A549 (cell line): ENCODE measurements around the gene MARCO. TPM values are rescaled to one million over a fixed set of nuclear protein-coding genes. Genes with fewer than 3 reads are reported as not detected.
A peak's percentile ranks its signal among the peaks of the same experiment; 100 is the strongest.

Source experiments
- ATAC-seq, 2 experiments: fragments of 200-7000 bp in 1 of 2; fragments of >200 bp in 1 of 2; cut with Nextera tagmentation in 1 of 2; cut with Tn5 transposase in 1 of 2; 3 replicates each; pipeline versions ENCODE4 v1.8.0 to v1.9.1; 2018 to 2020; ENCODE audit warnings: mild to moderate bottlenecking in 1 of 2, moderate library complexity in 1 of 2
- CTCF ChIA-PET: fragments of 300-600 bp; sonication (Branson Sonifier 250); formaldehyde crosslinking; extraction: SDS; loops from one replicate; lab custom pipeline; 2021; ENCODE audit warnings: antibody characterized with exemption, inconsistent platforms; lab: Yijun Ruan, JAX
- POLR2A ChIA-PET: fragments of 350-600 bp; formaldehyde crosslinking; extraction: SDS; loops from one replicate; lab custom pipeline; 2021; ENCODE audit warnings: antibody characterized with exemption, inconsistent platforms; lab: Yijun Ruan, JAX
- DNase-seq, 2 experiments: peaks; one replicate each; pipeline versions ENCODE4 v3.0.0 to v3.0.0-alpha.2; 2011 to 2016; ENCODE audit warnings: low read depth in 1 of 2, low spot score in 1 of 2
- FAIRE-seq: peaks from 2 replicates; lab custom pipeline; 2011; peaks lifted over from hg19 to GRCh38; lab: Jason Lieb, UNC
- H3K27ac ChIP-seq, 2 experiments: fragments of >200 bp; sonication (Bioruptor Twin); formaldehyde crosslinking; 3 replicates each; pipeline ENCODE4 v1.5.1; 2016 to 2017
- H3K4me1 ChIP-seq: fragments of >200 bp; sonication (Bioruptor Twin); formaldehyde crosslinking; 3 replicates; pipeline ENCODE4 v1.6.1; 2016
- H3K4me2 ChIP-seq: fragments of >200 bp; sonication (Bioruptor Twin); formaldehyde crosslinking; 3 replicates; pipeline ENCODE4 v1.6.1; 2016
- H3K4me3 ChIP-seq: fragments of >200 bp; sonication (Bioruptor Twin); formaldehyde crosslinking; 3 replicates; pipeline ENCODE4 v1.5.1; 2016
- H3K9me3 ChIP-seq: fragments of >200 bp; sonication (Bioruptor Twin); formaldehyde crosslinking; 3 replicates; pipeline ENCODE4 v1.6.1; 2016
- E2F6 ChIP-seq: IDR thresholded peaks from 2 replicates; pipeline ENCODE4 v1.6.1; 2012; ENCODE audit warnings: low read depth, borderline replicate concordance
- ELK1 ChIP-seq: fragments of 150-350 bp; IDR thresholded peaks from 2 replicates; pipeline ENCODE4 v1.6.1; 2014; ENCODE audit warnings: low read depth, mild to moderate bottlenecking, low read length
- FOSB ChIP-seq: fragments of 250-450 bp; sonication (Bioruptor Pico); IDR thresholded peaks from 2 replicates; pipeline ENCODE4 v1.5.0; 2020; ENCODE audit warnings: mild to moderate bottlenecking, moderate library complexity
- FOSL2 ChIP-seq, 2 experiments: fragments of 450-650 bp in 1 of 2; fragments of >200 bp in 1 of 2; sonication (Bioruptor Twin) in 1 of 2; formaldehyde crosslinking; IDR thresholded peaks; 2 replicates each; pipeline versions ENCODE4 v1.5.0 to v1.6.1; 2016 to 2020; ENCODE audit warnings: mild to moderate bottlenecking in 1 of 2, moderate library complexity in 1 of 2
- FOXS1 ChIP-seq: fragments of 250-450 bp; sonication (Bioruptor Pico); IDR thresholded peaks from 2 replicates; pipeline ENCODE4 v1.5.0; 2020; ENCODE audit warnings: mild to moderate bottlenecking, moderate library complexity
- HDAC2 ChIP-seq: fragments of 200-600 bp; sonication (generic); IDR thresholded peaks from 2 replicates; pipeline ENCODE4 v1.6.1; 2016
- HEYL ChIP-seq: fragments of 250-450 bp; sonication (Bioruptor Pico); IDR thresholded peaks from 2 replicates; pipeline ENCODE4 v1.8.0; 2021; ENCODE audit warnings: mild to moderate bottlenecking, moderate library complexity
- HOXA7 ChIP-seq: fragments of 250-450 bp; sonication (Bioruptor Pico); IDR thresholded peaks from 2 replicates; pipeline ENCODE4 v1.5.0; 2020; ENCODE audit warnings: mild to moderate bottlenecking, moderate library complexity
- KDM1A ChIP-seq: fragments of 200-600 bp; sonication (generic); IDR thresholded peaks from 2 replicates; pipeline ENCODE4 v1.6.1; 2016; ENCODE audit warnings: low read depth, mild to moderate bottlenecking
- KDM5A ChIP-seq: fragments of 200-600 bp; sonication (generic); IDR thresholded peaks from 2 replicates; pipeline ENCODE4 v1.6.1; 2016; ENCODE audit warnings: antibody characterized with exemption, mild to moderate bottlenecking
- MAZ ChIP-seq: fragments of 150-350 bp; IDR thresholded peaks from 2 replicates; pipeline ENCODE4 v1.6.1; 2014; ENCODE audit warnings: antibody characterized with exemption, low read depth, low read length, borderline replicate concordance
- MYC ChIP-seq: IDR thresholded peaks from 2 replicates; pipeline ENCODE4 v1.6.1; 2012; ENCODE audit warnings: mild to moderate bottlenecking, inconsistent platforms, low read length, improper control_type of control experiment, borderline replicate concordance
- NR3C1 ChIP-seq: fragments of >200 bp; sonication (Bioruptor Twin); formaldehyde crosslinking; IDR thresholded peaks from 3 replicates; pipeline ENCODE4 v1.6.1; 2017
- POLR2A ChIP-seq: IDR thresholded peaks from 2 replicates; pipeline ENCODE4 v1.6.1; 2012; ENCODE audit warnings: mild to moderate bottlenecking, low read length
- RARB ChIP-seq: fragments of 250-450 bp; sonication (Bioruptor Pico); IDR thresholded peaks from 2 replicates; pipeline ENCODE4 v1.8.0; 2021; ENCODE audit warnings: mild to moderate bottlenecking, moderate library complexity
- RCOR1 ChIP-seq: fragments of 150-350 bp; IDR thresholded peaks from 2 replicates; pipeline ENCODE4 v1.6.1; 2014; ENCODE audit warnings: antibody characterized with exemption, low read length, low read depth
- RFX5 ChIP-seq: fragments of 450-650 bp; IDR thresholded peaks from 2 replicates; pipeline ENCODE4 v1.7.1; 2014; ENCODE audit warnings: antibody characterized with exemption, mild to moderate bottlenecking, moderate library complexity
- USF2 ChIP-seq: fragments of 450-650 bp; IDR thresholded peaks from 2 replicates; pipeline ENCODE4 v1.6.1; 2014; ENCODE audit warnings: antibody characterized with exemption
- ZC3H11A ChIP-seq: fragments of 450-650 bp; IDR thresholded peaks from 2 replicates; pipeline ENCODE4 v1.6.1; 2014; ENCODE audit warnings: antibody characterized with exemption, mild to moderate bottlenecking
- WGBS: methylation state at CpG from one replicate; pipeline ENCODE4 v1.1.6; 2017; ENCODE audit errors: missing lambda C conversion rate; 5-methylcytosine and 5-hydroxymethylcytosine counted together
- polyA plus RNA-seq, 4 experiments: library from polyadenylated mRNA; depleted of rRNA in 3 of 4; stranded (reverse); fragments of >200 nt; fragmentation: RNase III in 1 of 4; extraction: RNeasy Plus Mini Kit Qiagen cat#74134 plus additional on column Dnase treatment in 1 of 4; gene quantifications; 2 replicates in 3 of 4; 3 replicates in 1 of 4; pipeline ENCODE4 v1.2.3, GENCODE V29; 2011 to 2017

The MARCO gene
- polyA plus RNA-seq, 2 of the 4 experiments (the other 2 are of a cell fraction), result 0.05 TPM; not detected in 1

GRCh38 chr2:118913803-118914645, 28.0 kb upstream of the MARCO start:
- Histone ChIP-seq H3K27ac (no peak overlapping the region), H3K4me2 (no peak overlapping the region), H3K9me3 (no peaks in the 10 kb centered on the region), H3K4me1 (no peaks in the 10 kb centered on the region), H3K4me3 (no peak overlapping the region)
- ChIA-PET CTCF (interaction anchor here (1.4 kb wide), 1 partner anchor 32 kb away, joined by 4 read pairs; no protein-coding TSS in a partner anchor), POLR2A (no interaction called here)
- FAIRE-seq (no peak), ATAC-seq (peak in 1 of 2 experiments; percentile 64; a peak in 2 of 6 replicates), DNase-seq (peak; percentile 2 to 25)
- 2% methylated on average over 3 of the region's 3 CpGs for WGBS
- TF ChIP-seq FOSB (CRISPR knock-in tag) (no peak), MAZ (no peak)

DNA sequence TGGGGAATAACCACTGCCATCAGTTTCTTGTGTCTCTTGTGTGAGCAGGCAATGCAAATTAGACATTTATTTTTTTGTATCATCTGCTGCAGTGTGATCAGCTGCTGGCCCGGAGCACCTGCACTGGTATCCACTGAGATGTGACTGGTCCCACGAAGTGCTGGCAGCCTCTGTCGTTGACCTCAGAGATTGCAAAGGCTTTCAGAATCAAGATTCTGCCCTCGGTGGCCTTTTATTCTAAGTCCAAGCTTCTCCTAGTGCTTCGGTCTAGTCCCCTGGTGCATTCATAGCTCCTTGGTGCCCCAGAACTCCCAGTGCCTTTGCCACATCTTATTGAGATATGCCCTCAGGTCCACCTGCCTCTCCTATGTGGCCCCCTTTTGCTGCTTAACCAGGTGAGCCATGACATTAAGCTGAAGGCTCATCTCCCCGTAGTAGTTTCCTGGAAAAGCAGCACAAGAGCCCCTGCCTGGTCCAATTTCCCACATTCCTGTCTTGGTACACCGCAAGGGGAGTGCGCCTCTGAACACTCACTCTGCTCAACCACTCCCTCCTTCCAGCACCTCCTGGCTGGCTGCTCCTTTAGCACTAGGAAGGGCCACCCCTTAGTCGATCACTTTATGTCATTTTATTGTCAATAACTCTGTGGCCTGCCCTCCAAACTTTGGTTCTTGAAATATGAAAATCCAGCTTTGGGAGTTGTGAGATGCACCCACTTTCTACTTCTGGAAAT, 27.1 kb upstream of the MARCO start:
- ChIA-PET POLR2A (no interaction called here), CTCF (no interaction called here)

DNA sequence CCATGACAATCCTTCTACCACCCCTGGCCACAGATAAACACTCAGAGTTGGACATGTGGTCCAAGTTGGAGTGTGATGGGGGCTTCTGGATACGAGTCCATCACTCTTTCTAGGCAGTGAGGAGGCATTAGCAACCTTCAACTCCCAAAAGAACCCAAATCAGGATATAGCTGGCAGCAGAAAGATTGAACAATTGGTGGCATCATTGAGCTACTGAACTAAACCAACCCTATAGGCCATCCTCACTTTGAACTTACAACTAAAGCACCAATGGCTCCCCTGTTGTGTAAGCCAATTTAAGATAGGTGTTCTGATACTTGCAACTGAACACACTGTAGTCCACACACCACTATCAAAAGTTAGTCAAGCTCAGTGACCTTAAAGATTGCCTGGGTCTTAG, 24.0 kb upstream of the MARCO start:
- Histone ChIP-seq H3K4me3 (no peak overlapping the region), H3K27ac (no peak overlapping the region), H3K4me2 (no peak overlapping the region), H3K4me1 (no peaks in the 10 kb centered on the region), H3K9me3 (no peaks in the 10 kb centered on the region)
- WGBS, result 0% methylated on average over 1 of the region's 1 CpG
- ATAC-seq (no peak), DNase-seq (no peak), FAIRE-seq (no peak)
- ChIA-PET CTCF (interaction anchor here (1.4 kb wide), 1 partner anchor 35 kb away, joined by 8 read pairs; no protein-coding TSS in a partner anchor), POLR2A (no interaction called here)
- TF ChIP-seq HEYL (CRISPR knock-in tag), result no peak
- no peak for TF ChIP-seq ELK1
- no peak for TF ChIP-seq KDM1A
- TF ChIP-seq FOSL2 (IDR thresholded peaks at IDR 0.05), result no peak
- no peak for TF ChIP-seq FOSL2 (CRISPR knock-in tag; IDR thresholded peaks at IDR 0.05)
- no peak for TF ChIP-seq ZC3H11A
- TF ChIP-seq FOSB (CRISPR knock-in tag), result no peak
- TF ChIP-seq FOXS1, result no peak
- TF ChIP-seq KDM5A, result no peak

More for the DNA sequence above, 27.1 kb upstream of the MARCO start:
- Histone ChIP-seq H3K9me3 (no peaks in the 10 kb centered on the region), H3K4me2 (no peak overlapping the region), H3K4me1 (no peaks in the 10 kb centered on the region), H3K4me3 (no peak overlapping the region), H3K27ac (no peak overlapping the region)
- WGBS, result 36% methylated on average over 9 of the region's 9 CpGs
- TF ChIP-seq FOSL2 (IDR thresholded peaks at IDR 0.05) (no peak), FOSL2 (CRISPR knock-in tag; IDR thresholded peaks at IDR 0.05) (no peak), POLR2A (no peak), RFX5 (no peak), RCOR1 (no peak), NR3C1 (no peak), HDAC2 (no peak)
- no peak for FAIRE-seq
- DNase-seq, result no peak
- no peak for ATAC-seq

GRCh38 chr2:118921646-118922045, 20.3 kb upstream of the MARCO start:
- DNase-seq, result no peak
- ATAC-seq, result no peak
- Histone ChIP-seq H3K27ac (no peak overlapping the region), H3K4me3 (no peak overlapping the region), H3K9me3 (no peaks in the 10 kb centered on the region), H3K4me2 (no peak overlapping the region), H3K4me1 (no peaks in the 10 kb centered on the region)
- WGBS, result 45% methylated on average over 7 of the region's 7 CpGs
- no peak for TF ChIP-seq MYC
- no peak for TF ChIP-seq E2F6
- no peak for TF ChIP-seq HOXA7 (CRISPR knock-in tag)
- TF ChIP-seq USF2, result no peak
- TF ChIP-seq RARB, result no peak
- CTCF ChIA-PET, result no interaction called here
- POLR2A ChIA-PET, result no interaction called here
- no peak for FAIRE-seq
